ENCODE measurements around the gene U2SURP. TPM values are rescaled to one million over a fixed set of nuclear protein-coding genes. Genes with fewer than 3 reads are reported as not detected.

The U2SURP gene
- total and polyA plus RNA-seq, 2 donors (not counting 1 experiment from before 2014, with no cell fraction given): 15.1 to 138 TPM

- Mint-ChIP-seq H3K27me3 (no peaks in the 10 kb centered on the region), H3K4me1 (peaks cover 7% of the 10 kb centered on the region), H3K9me3 (ENCODE audit: insufficient read depth) (no peaks in the 10 kb centered on the region), H3K4me3 (no peak overlapping the region), H3K27ac (no peak overlapping the region)
- Histone ChIP-seq H3K4me3 (ENCODE audit: control extremely low read depth in 1 of 5, extremely low read depth in 1 of 5, insufficient read depth in 1 of 5, low read depth in 2 of 5, low read length in 4 of 5) (no peak overlapping the region), H4K20me1 (ENCODE audit: control insufficient read depth, insufficient read depth, low read length, poor library complexity, severe bottlenecking) (no peaks in the 10 kb centered on the region), H3K9ac (ENCODE audit: low read length) (no peak overlapping the region), H3K79me2 (ENCODE audit: control insufficient read depth, insufficient read depth, low read length) (no peaks in the 10 kb centered on the region), H3K4me1 (ENCODE audit: control insufficient read depth in 2 of 2, insufficient read depth in 2 of 2, low read length in 2 of 2) (no peaks in the 10 kb centered on the region), H3K9me3 (ENCODE audit: control extremely low read depth in 1 of 3, control insufficient read depth in 2 of 3, insufficient read depth in 1 of 3, low read length in 2 of 3) (no peaks in the 10 kb centered on the region), H3K36me3 (replicated peaks in 1 of 2; ENCODE audit: control extremely low read depth in 1 of 2, control insufficient read depth in 1 of 2, extremely low read depth in 1 of 2, insufficient read depth in 2 of 2, low read length in 1 of 2) (peaks cover 9 to 11% of the 10 kb centered on the region in 2 experiments), H2AFZ (ENCODE audit: insufficient read depth, low read depth, low read length, poor library complexity, severe bottlenecking) (no peak overlapping the region), H3K4me2 (replicated peaks; ENCODE audit: low read depth, low read length, poor library complexity, severe bottlenecking) (no peak overlapping the region), H3K27ac (ENCODE audit: low read length in 2 of 2) (no peak overlapping the region), H3K27me3 (replicated peaks in 1 of 4; ENCODE audit: control extremely low read depth in 1 of 4, control insufficient read depth in 3 of 4, insufficient read depth in 4 of 4, low read length in 3 of 4) (no peaks in the 10 kb centered on the region)
- DNase-seq (no peak), ATAC-seq (ENCODE audit: low read depth) (no peak)
- CTCF ChIA-PET: no interaction called here
- WGBS (ENCODE audit: insufficient coverage): no CpG with 5 or more reads among the region's 3 CpGs
- intact Hi-C loops (cut with micrococcal nuclease): no loop called here
- no peak for TF ChIP-seq CTCF (IDR thresholded peaks at IDR 0.05)
- no peak for TF ChIP-seq EZH2 (IDR thresholded peaks at IDR 0.05; ENCODE audit: borderline replicate concordance, insufficient read depth, low read depth, low read length, poor library complexity, severe bottlenecking)
- POLR2A ChIA-PET: no interaction called here
These were observed 59.5 kb downstream of the U2SURP start for GRCh38 chr3:143060906-143061305.

GRCh38 chr3:143063018-143063417 is 61.6 kb downstream of the U2SURP start:
- H3K27me3 ChIP-seq (replicated peaks in 1 of 4; ENCODE audit: control extremely low read depth in 1 of 4, control insufficient read depth in 3 of 4, insufficient read depth in 4 of 4, low read length in 3 of 4): no peaks in the 10 kb centered on the region
- Mint-ChIP-seq H3K27me3 (no peaks in the 10 kb centered on the region), H3K4me3 (no peak overlapping the region), H3K4me1 (peaks cover 7% of the 10 kb centered on the region), H3K9me3 (ENCODE audit: insufficient read depth) (no peaks in the 10 kb centered on the region), H3K27ac (no peak overlapping the region)
- TF ChIP-seq EZH2 (IDR thresholded peaks at IDR 0.05; ENCODE audit: borderline replicate concordance, insufficient read depth, low read depth, low read length, poor library complexity, severe bottlenecking): no peak
- no peak for TF ChIP-seq CTCF (IDR thresholded peaks at IDR 0.05)
- ChIA-PET CTCF (no interaction called here), POLR2A (no interaction called here)
- H3K9me3 ChIP-seq (ENCODE audit: control extremely low read depth in 1 of 3, control insufficient read depth in 2 of 3, insufficient read depth in 1 of 3, low read length in 2 of 3): no peaks in the 10 kb centered on the region
- no peak overlapping the region for H3K9ac ChIP-seq (ENCODE audit: low read length)
- H3K4me2 ChIP-seq (replicated peaks; ENCODE audit: low read depth, low read length, poor library complexity, severe bottlenecking): no peak overlapping the region
- no peak overlapping the region for H3K27ac ChIP-seq (ENCODE audit: low read length in 2 of 2)
- H2AFZ ChIP-seq (ENCODE audit: insufficient read depth, low read depth, low read length, poor library complexity, severe bottlenecking): no peak overlapping the region
- intact Hi-C loops (cut with micrococcal nuclease): no loop called here
- H3K36me3 ChIP-seq (replicated peaks in 1 of 2; ENCODE audit: control extremely low read depth in 1 of 2, control insufficient read depth in 1 of 2, extremely low read depth in 1 of 2, insufficient read depth in 2 of 2, low read length in 1 of 2): peaks cover 0 to 1% of the 10 kb centered on the region in 2 experiments
- no peaks in the 10 kb centered on the region for H3K79me2 ChIP-seq (ENCODE audit: control insufficient read depth, insufficient read depth, low read length)
- ATAC-seq (ENCODE audit: low read depth) (no peak), DNase-seq (no peak)
- H3K4me3 ChIP-seq (ENCODE audit: control extremely low read depth in 1 of 5, extremely low read depth in 1 of 5, insufficient read depth in 1 of 5, low read depth in 2 of 5, low read length in 4 of 5): no peak overlapping the region
- H3K4me1 ChIP-seq (ENCODE audit: control insufficient read depth in 2 of 2, insufficient read depth in 2 of 2, low read length in 2 of 2): no peaks in the 10 kb centered on the region
- no peaks in the 10 kb centered on the region for H4K20me1 ChIP-seq (ENCODE audit: control insufficient read depth, insufficient read depth, low read length, poor library complexity, severe bottlenecking)
- no CpG with 5 or more reads among the region's 2 CpGs for WGBS (ENCODE audit: insufficient coverage)
